Progenitor cell of endocrine pancreas (in vitro differentiated cells): ENCODE measurements around the gene FDXACB1. TPM values are rescaled to one million over a fixed set of nuclear protein-coding genes. Genes with fewer than 3 reads are reported as not detected.
A peak's percentile ranks its signal among the peaks of the same experiment; 100 is the strongest.

Experiments
- DNase-seq: peaks from one replicate; pipeline ENCODE4 v3.0.0; 2021; ENCODE audit warnings: low spot score; ENCODE audit not compliant: unreplicated experiment
- H3K27ac Mint-ChIP-seq: 2 replicates; pipeline ENCODE4 v1.8.0; 2021; ENCODE audit warnings: mild to moderate bottlenecking, moderate library complexity, mixed read lengths
- H3K27me3 Mint-ChIP-seq: 2 replicates; pipeline ENCODE4 v1.8.0; 2021; ENCODE audit warnings: mixed read lengths
- H3K36me3 Mint-ChIP-seq: 2 replicates; pipeline ENCODE4 v1.8.0; 2022; ENCODE audit warnings: mixed read lengths; ENCODE audit not compliant: insufficient read depth
- H3K4me1 Mint-ChIP-seq: 2 replicates; pipeline ENCODE4 v1.8.0; 2021; ENCODE audit warnings: low read depth, mixed read lengths
- H3K4me3 Mint-ChIP-seq: 2 replicates; pipeline ENCODE4 v1.8.0; 2021; ENCODE audit warnings: low read depth, mild to moderate bottlenecking, moderate library complexity, mixed read lengths
- H3K9me3 Mint-ChIP-seq: 2 replicates; pipeline ENCODE4 v1.8.0; 2021; ENCODE audit warnings: low read depth, mixed read lengths
- CTCF ChIP-seq: fragments of 200-600 bp; sonication (generic); IDR thresholded peaks from one replicate; pipeline ENCODE4 v1.5.0; 2021; ENCODE audit warnings: antibody characterized with exemption, mild to moderate bottlenecking; ENCODE audit not compliant: unreplicated experiment
- total RNA-seq: library from RNA; stranded (reverse); gene quantifications from 2 replicates; pipeline ENCODE4 v1.2.1, GENCODE V29; 2021

Gene FDXACB1
- total RNA-seq, 1 donor from 2014 or later = 3.0 TPM

GRCh38 chr11:111911563-111912401 lies 32.8 kb upstream of the FDXACB1 start, which contains the start of gene CRYAB:
Gene CRYAB, minus strand, starts transcription at chr11:111911770. Its CDS starts 46 bp downstream, at chr11:111911724.
- peaks cover 5% of the 10 kb centered on the region for H3K27me3 Mint-ChIP-seq
- no peaks in the 10 kb centered on the region for H3K9me3 Mint-ChIP-seq
- peak within 1 kb of the TSS; percentile 85 for H3K27ac Mint-ChIP-seq
- no peak for DNase-seq
- no peak for TF ChIP-seq CTCF
- H3K4me1 Mint-ChIP-seq = peaks cover 18% of the 10 kb centered on the region
- H3K36me3 Mint-ChIP-seq = no peaks in the 10 kb centered on the region
- no peak within 1 kb of the TSS for H3K4me3 Mint-ChIP-seq

- no peaks in the 10 kb centered on the region for H3K9me3 Mint-ChIP-seq
- H3K27ac Mint-ChIP-seq = peak overlapping the region; percentile 85
- no peaks in the 10 kb centered on the region for H3K36me3 Mint-ChIP-seq
- TF ChIP-seq CTCF = no peak
- peaks cover 13% of the 10 kb centered on the region for H3K4me1 Mint-ChIP-seq
- DNase-seq = no peak
- H3K27me3 Mint-ChIP-seq = peaks cover 5% of the 10 kb centered on the region
- no peak overlapping the region for H3K4me3 Mint-ChIP-seq
Observed at GRCh38 chr11:111910676-111911562, 32.0 kb upstream of the FDXACB1 start.

- H3K4me1 Mint-ChIP-seq = peaks cover 13% of the 10 kb centered on the region
- no peak overlapping the region for H3K4me3 Mint-ChIP-seq
- H3K36me3 Mint-ChIP-seq = peaks cover 4% of the 10 kb centered on the region
- DNase-seq = no peak
- no peak overlapping the region for H3K27ac Mint-ChIP-seq
- peaks cover 3% of the 10 kb centered on the region for H3K9me3 Mint-ChIP-seq
- peaks cover 5% of the 10 kb centered on the region for H3K27me3 Mint-ChIP-seq
- no peak for TF ChIP-seq CTCF
Observed at GRCh38 chr11:111909378-111909777, 30.4 kb upstream of the FDXACB1 start.

GRCh38 chr11:111908639-111909305 lies 29.8 kb upstream of the FDXACB1 start:
- H3K4me1 Mint-ChIP-seq = peaks cover 13% of the 10 kb centered on the region
- TF ChIP-seq CTCF = no peak
- H3K27ac Mint-ChIP-seq = no peak overlapping the region
- H3K27me3 Mint-ChIP-seq = peaks cover 5% of the 10 kb centered on the region
- peaks cover 4% of the 10 kb centered on the region for H3K36me3 Mint-ChIP-seq
- DNase-seq = no peak
- no peak overlapping the region for H3K4me3 Mint-ChIP-seq
- H3K9me3 Mint-ChIP-seq = peaks cover 3% of the 10 kb centered on the region

- Mint-ChIP-seq H3K27ac (no peak overlapping the region), H3K4me1 (peaks cover 13% of the 10 kb centered on the region), H3K4me3 (no peak overlapping the region), H3K9me3 (peaks cover 3% of the 10 kb centered on the region), H3K36me3 (peaks cover 4% of the 10 kb centered on the region), H3K27me3 (peaks cover 5% of the 10 kb centered on the region)
- no peak for DNase-seq
- no peak for TF ChIP-seq CTCF
Observed at GRCh38 chr11:111906680-111907079, 27.7 kb upstream of the FDXACB1 start.
